Muscle layer of colon (tissue), 2 donors: ENCODE results near the gene ZSCAN5B.
"Not testable (repeated sequence)": the region's sequence is repeated elsewhere in the genome, so short reads cannot be mapped to it uniquely, and the experiment has no call there.

Experiments used
- H3K27ac ChIP-seq: one replicate; pipeline ENCODE4 v1.7.0; 2013; ENCODE audit warnings: low read depth, mild to moderate bottlenecking, low read length, moderate library complexity
- H3K27me3 ChIP-seq, 2 donors: one replicate each; pipeline ENCODE4 v1.7.0; 2013; ENCODE audit warnings: low read length in 2 of 2, mild to moderate bottlenecking in 2 of 2; ENCODE audit not compliant: insufficient read depth in 2 of 2, control insufficient read depth in 1 of 2
- H3K36me3 ChIP-seq: one replicate; pipeline ENCODE4 v1.7.0; 2013; ENCODE audit warnings: mild to moderate bottlenecking, low read length; ENCODE audit not compliant: insufficient read depth
- H3K4me1 ChIP-seq: one replicate; pipeline ENCODE4 v1.7.0; 2013; ENCODE audit warnings: mild to moderate bottlenecking, low read length; ENCODE audit not compliant: insufficient read depth
- H3K4me3 ChIP-seq, 2 donors: one replicate each; pipeline ENCODE4 v1.7.0; 2013; ENCODE audit warnings: low read length in 2 of 2, low read depth in 1 of 2, mild to moderate bottlenecking in 1 of 2, moderate library complexity in 1 of 2
- H3K9ac ChIP-seq: one replicate; pipeline ENCODE4 v1.7.0; 2013; ENCODE audit warnings: low read length
- H3K9me3 ChIP-seq: one replicate; pipeline ENCODE4 v1.7.0; 2013; ENCODE audit warnings: mild to moderate bottlenecking, low read length
- donor health status: abdominal sarcoma.
- donor health status: Adenocarcinoma of cecum.

The ZSCAN5B gene

GRCh38 chr19:56155124-56155687 is 42.4 kb downstream of the ZSCAN5B start:
- H3K27ac ChIP-seq: no peak overlapping the region
- no peak overlapping the region for H3K9ac ChIP-seq
- H3K36me3 ChIP-seq: peaks cover 22% of the 10 kb centered on the region
- H3K27me3 ChIP-seq: no peaks in the 10 kb centered on the region
- H3K4me1 ChIP-seq: peaks cover 8% of the 10 kb centered on the region
- H3K9me3 ChIP-seq: no peaks in the 10 kb centered on the region
- H3K4me3 ChIP-seq: no peak overlapping the region

GRCh38 chr19:56153507-56153906 is 44.1 kb downstream of the ZSCAN5B start:
- H3K4me3 ChIP-seq: no peak overlapping the region
- peaks cover 13% of the 10 kb centered on the region for H3K36me3 ChIP-seq
- H3K4me1 ChIP-seq: peaks cover 8% of the 10 kb centered on the region
- H3K27me3 ChIP-seq: no peaks in the 10 kb centered on the region
- H3K9ac ChIP-seq: no peak overlapping the region
- no peaks in the 10 kb centered on the region for H3K9me3 ChIP-seq
- no peak overlapping the region for H3K27ac ChIP-seq

GRCh38 chr19:56152644-56153043 is 44.9 kb downstream of the ZSCAN5B start:
- Histone ChIP-seq H3K9ac (no peak overlapping the region), H3K27me3 (no peaks in the 10 kb centered on the region), H3K4me3 (no peak overlapping the region), H3K36me3 (peaks cover 13% of the 10 kb centered on the region), H3K4me1 (peaks cover 8% of the 10 kb centered on the region), H3K9me3 (no peaks in the 10 kb centered on the region), H3K27ac (no peak overlapping the region)

- H3K27ac ChIP-seq: no peak overlapping the region
- peaks cover 8% of the 10 kb centered on the region for H3K4me1 ChIP-seq
- H3K36me3 ChIP-seq: peaks cover 12% of the 10 kb centered on the region
Observed at GRCh38 chr19:56150358-56150757, 47.2 kb downstream of the ZSCAN5B start.

GRCh38 chr19:56149656-56150038 is 47.9 kb downstream of the ZSCAN5B start:
- Histone ChIP-seq H3K4me3 (no peak overlapping the region), H3K36me3 (peaks cover 10% of the 10 kb centered on the region), H3K27me3 (no peaks in the 10 kb centered on the region), H3K27ac (no peak overlapping the region), H3K9me3 (no peaks in the 10 kb centered on the region), H3K9ac (no peak overlapping the region), H3K4me1 (peaks cover 8% of the 10 kb centered on the region)

More at GRCh38 chr19:56150358-56150757, 47.2 kb downstream of the ZSCAN5B start:
- H3K4me3 ChIP-seq: no peak overlapping the region
- H3K9ac ChIP-seq: no peak overlapping the region
- H3K9me3 ChIP-seq: no peaks in the 10 kb centered on the region
- no peaks in the 10 kb centered on the region for H3K27me3 ChIP-seq

GRCh38 chr19:56148955-56149655 is 48.5 kb downstream of the ZSCAN5B start:
- not testable (repeated sequence) for H3K27me3 ChIP-seq, H3K36me3 ChIP-seq, H3K4me1 ChIP-seq, H3K9ac ChIP-seq, H3K27ac ChIP-seq, H3K4me3 ChIP-seq, H3K9me3 ChIP-seq

- no peaks in the 10 kb centered on the region for H3K27me3 ChIP-seq
- peaks cover 10% of the 10 kb centered on the region for H3K36me3 ChIP-seq
- H3K9ac ChIP-seq: no peak overlapping the region
- no peaks in the 10 kb centered on the region for H3K9me3 ChIP-seq
- no peak overlapping the region for H3K27ac ChIP-seq
- no peak overlapping the region for H3K4me3 ChIP-seq
- peaks cover 6% of the 10 kb centered on the region for H3K4me1 ChIP-seq
Observed at GRCh38 chr19:56148096-56148495, 49.5 kb downstream of the ZSCAN5B start.

- no peak overlapping the region for H3K27ac ChIP-seq
Observed at GRCh38 chr19:56147307-56147706, 50.3 kb downstream of the ZSCAN5B start.

GRCh38 chr19:56146904-56147303 is 50.7 kb downstream of the ZSCAN5B start:
- Histone ChIP-seq H3K4me3 (no peak overlapping the region), H3K9ac (no peak overlapping the region), H3K27me3 (no peaks in the 10 kb centered on the region), H3K36me3 (peaks cover 10% of the 10 kb centered on the region), H3K4me1 (peaks cover 14% of the 10 kb centered on the region), H3K9me3 (no peaks in the 10 kb centered on the region), H3K27ac (no peak overlapping the region)

More at GRCh38 chr19:56147307-56147706, 50.3 kb downstream of the ZSCAN5B start:
- Histone ChIP-seq H3K4me1 (peaks cover 10% of the 10 kb centered on the region), H3K9ac (no peak overlapping the region), H3K27me3 (no peaks in the 10 kb centered on the region), H3K9me3 (no peaks in the 10 kb centered on the region), H3K4me3 (no peak overlapping the region), H3K36me3 (peaks cover 10% of the 10 kb centered on the region)

- Histone ChIP-seq H3K4me1 (peaks cover 15% of the 10 kb centered on the region), H3K27me3 (no peaks in the 10 kb centered on the region), H3K27ac (no peak overlapping the region), H3K36me3 (peaks cover 10% of the 10 kb centered on the region), H3K9me3 (no peaks in the 10 kb centered on the region), H3K4me3 (no peak overlapping the region), H3K9ac (no peak overlapping the region)
Observed at GRCh38 chr19:56145698-56146097, 51.9 kb downstream of the ZSCAN5B start.

- Histone ChIP-seq H3K4me1 (peaks cover 19% of the 10 kb centered on the region), H3K27ac (no peak overlapping the region), H3K9me3 (no peaks in the 10 kb centered on the region), H3K9ac (no peak overlapping the region), H3K4me3 (no peak overlapping the region), H3K36me3 (peaks cover 10% of the 10 kb centered on the region), H3K27me3 (no peaks in the 10 kb centered on the region)
Observed at GRCh38 chr19:56144831-56145230, 52.8 kb downstream of the ZSCAN5B start.

- H3K4me3 ChIP-seq: no peak overlapping the region
- peaks cover 22% of the 10 kb centered on the region for H3K4me1 ChIP-seq
- no peak overlapping the region for H3K9ac ChIP-seq
- H3K27me3 ChIP-seq: no peaks in the 10 kb centered on the region
- no peak overlapping the region for H3K27ac ChIP-seq
- no peaks in the 10 kb centered on the region for H3K9me3 ChIP-seq
- H3K36me3 ChIP-seq: peaks cover 10% of the 10 kb centered on the region
Observed at GRCh38 chr19:56144376-56144775, 53.2 kb downstream of the ZSCAN5B start.
